ENCODE results near the gene AKAP6. TPM values are rescaled to one million over a fixed set of nuclear protein-coding genes. Genes with fewer than 3 reads are reported as not detected.

The AKAP6 gene
- total and polyA plus RNA-seq, 10 of the 15 experiments (the other 5 are each of a cell fraction or from before 2014, with no cell fraction given): 0.35 to 5.9 (median 2.2) TPM

DNA sequence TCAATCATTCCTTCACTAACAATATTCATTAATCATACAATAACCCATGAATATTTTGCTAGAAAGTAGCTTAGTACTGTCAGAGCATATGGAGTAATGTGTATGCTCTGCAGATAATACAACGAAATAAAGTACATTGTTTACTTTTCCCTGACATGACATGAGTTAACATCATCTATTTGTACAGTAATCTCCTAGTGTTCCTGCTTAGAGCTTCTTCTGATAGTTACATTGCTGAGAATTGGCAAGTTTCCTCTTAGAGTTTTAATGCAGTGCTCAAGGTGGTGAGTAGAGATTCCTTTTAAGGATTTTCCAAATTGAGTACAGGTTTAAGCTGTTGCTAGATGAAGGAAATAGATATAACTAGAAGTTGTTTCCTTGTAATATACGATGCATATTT lies 445.1 kb downstream of the AKAP6 start:
- TF ChIP-seq, protein P1, sequence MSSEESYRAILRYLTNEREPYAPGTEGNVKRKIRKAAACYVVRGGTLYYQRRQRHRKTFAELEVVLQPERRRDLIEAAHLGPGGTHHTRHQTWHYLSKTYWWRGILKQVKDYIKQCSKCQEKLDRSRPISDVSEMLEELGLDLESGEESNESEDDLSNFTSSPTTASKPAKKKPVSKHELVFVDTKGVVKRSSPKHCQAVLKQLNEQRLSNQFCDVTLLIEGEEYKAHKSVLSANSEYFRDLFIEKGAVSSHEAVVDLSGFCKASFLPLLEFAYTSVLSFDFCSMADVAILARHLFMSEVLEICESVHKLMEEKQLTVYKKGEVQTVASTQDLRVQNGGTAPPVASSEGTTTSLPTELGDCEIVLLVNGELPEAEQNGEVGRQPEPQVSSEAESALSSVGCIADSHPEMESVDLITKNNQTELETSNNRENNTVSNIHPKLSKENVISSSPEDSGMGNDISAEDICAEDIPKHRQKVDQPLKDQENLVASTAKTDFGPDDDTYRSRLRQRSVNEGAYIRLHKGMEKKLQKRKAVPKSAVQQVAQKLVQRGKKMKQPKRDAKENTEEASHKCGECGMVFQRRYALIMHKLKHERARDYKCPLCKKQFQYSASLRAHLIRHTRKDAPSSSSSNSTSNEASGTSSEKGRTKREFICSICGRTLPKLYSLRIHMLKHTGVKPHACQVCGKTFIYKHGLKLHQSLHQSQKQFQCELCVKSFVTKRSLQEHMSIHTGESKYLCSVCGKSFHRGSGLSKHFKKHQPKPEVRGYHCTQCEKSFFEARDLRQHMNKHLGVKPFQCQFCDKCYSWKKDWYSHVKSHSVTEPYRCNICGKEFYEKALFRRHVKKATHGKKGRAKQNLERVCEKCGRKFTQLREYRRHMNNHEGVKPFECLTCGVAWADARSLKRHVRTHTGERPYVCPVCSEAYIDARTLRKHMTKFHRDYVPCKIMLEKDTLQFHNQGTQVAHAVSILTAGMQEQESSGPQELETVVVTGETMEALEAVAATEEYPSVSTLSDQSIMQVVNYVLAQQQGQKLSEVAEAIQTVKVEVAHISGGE (CRISPR knock-in tag; IDR thresholded peaks at IDR 0.05): no peak
- TF ChIP-seq ZBED1 (IDR thresholded peaks at IDR 0.05; ENCODE audit: borderline replicate concordance) (no peak), CEBPB (IDR thresholded peaks at IDR 0.05; ENCODE audit: borderline replicate concordance in 1 of 2, low read depth in 2 of 2, low read length in 2 of 2) (no peak), SUPT20H (IDR thresholded peaks at IDR 0.05; ENCODE audit: borderline replicate concordance, control insufficient read depth, low read depth, low read length) (no peak), TAF1 (IDR thresholded peaks at IDR 0.05; ENCODE audit: borderline replicate concordance, low read depth, low read length) (no peak), SMARCA5 (IDR thresholded peaks at IDR 0.05) (no peak), SRF (IDR thresholded peaks at IDR 0.05; ENCODE audit: low read depth in 2 of 2, low read length in 2 of 2) (no peak), YBX1 (IDR thresholded peaks at IDR 0.05) (no peak), NRF1 (conservative IDR thresholded peaks at IDR 0.05; ENCODE audit: low read depth, low read length) (no peak), PAX8 (IDR thresholded peaks at IDR 0.05) (no peak), BMI1 (IDR thresholded peaks at IDR 0.05; ENCODE audit: borderline replicate concordance) (no peak)
- TF ChIP-seq, protein P2, sequence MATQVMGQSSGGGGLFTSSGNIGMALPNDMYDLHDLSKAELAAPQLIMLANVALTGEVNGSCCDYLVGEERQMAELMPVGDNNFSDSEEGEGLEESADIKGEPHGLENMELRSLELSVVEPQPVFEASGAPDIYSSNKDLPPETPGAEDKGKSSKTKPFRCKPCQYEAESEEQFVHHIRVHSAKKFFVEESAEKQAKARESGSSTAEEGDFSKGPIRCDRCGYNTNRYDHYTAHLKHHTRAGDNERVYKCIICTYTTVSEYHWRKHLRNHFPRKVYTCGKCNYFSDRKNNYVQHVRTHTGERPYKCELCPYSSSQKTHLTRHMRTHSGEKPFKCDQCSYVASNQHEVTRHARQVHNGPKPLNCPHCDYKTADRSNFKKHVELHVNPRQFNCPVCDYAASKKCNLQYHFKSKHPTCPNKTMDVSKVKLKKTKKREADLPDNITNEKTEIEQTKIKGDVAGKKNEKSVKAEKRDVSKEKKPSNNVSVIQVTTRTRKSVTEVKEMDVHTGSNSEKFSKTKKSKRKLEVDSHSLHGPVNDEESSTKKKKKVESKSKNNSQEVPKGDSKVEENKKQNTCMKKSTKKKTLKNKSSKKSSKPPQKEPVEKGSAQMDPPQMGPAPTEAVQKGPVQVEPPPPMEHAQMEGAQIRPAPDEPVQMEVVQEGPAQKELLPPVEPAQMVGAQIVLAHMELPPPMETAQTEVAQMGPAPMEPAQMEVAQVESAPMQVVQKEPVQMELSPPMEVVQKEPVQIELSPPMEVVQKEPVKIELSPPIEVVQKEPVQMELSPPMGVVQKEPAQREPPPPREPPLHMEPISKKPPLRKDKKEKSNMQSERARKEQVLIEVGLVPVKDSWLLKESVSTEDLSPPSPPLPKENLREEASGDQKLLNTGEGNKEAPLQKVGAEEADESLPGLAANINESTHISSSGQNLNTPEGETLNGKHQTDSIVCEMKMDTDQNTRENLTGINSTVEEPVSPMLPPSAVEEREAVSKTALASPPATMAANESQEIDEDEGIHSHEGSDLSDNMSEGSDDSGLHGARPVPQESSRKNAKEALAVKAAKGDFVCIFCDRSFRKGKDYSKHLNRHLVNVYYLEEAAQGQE (IDR thresholded peaks at IDR 0.05; ENCODE audit: low read depth, low read length): no peak
- TF ChIP-seq, protein P3, sequence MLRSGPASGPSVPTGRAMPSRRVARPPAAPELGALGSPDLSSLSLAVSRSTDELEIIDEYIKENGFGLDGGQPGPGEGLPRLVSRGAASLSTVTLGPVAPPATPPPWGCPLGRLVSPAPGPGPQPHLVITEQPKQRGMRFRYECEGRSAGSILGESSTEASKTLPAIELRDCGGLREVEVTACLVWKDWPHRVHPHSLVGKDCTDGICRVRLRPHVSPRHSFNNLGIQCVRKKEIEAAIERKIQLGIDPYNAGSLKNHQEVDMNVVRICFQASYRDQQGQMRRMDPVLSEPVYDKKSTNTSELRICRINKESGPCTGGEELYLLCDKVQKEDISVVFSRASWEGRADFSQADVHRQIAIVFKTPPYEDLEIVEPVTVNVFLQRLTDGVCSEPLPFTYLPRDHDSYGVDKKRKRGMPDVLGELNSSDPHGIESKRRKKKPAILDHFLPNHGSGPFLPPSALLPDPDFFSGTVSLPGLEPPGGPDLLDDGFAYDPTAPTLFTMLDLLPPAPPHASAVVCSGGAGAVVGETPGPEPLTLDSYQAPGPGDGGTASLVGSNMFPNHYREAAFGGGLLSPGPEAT (IDR thresholded peaks at IDR 0.05; ENCODE audit: low read depth): no peak
- Histone ChIP-seq H3K9me3 (replicated peaks; ENCODE audit: control insufficient read depth, insufficient read depth, low read length) (no peaks in the 10 kb centered on the region), H3K27ac (ENCODE audit: control insufficient read depth, insufficient read depth) (no peak overlapping the region), H2AFZ (ENCODE audit: control insufficient read depth, low read depth, low read length) (no peak overlapping the region), H3K36me3 (ENCODE audit: control insufficient read depth in 2 of 2, insufficient read depth in 2 of 2, low read length in 1 of 2) (no peaks in the 10 kb centered on the region), H3K4me2 (ENCODE audit: control insufficient read depth, insufficient read depth) (no peak overlapping the region), H3K9ac (ENCODE audit: control insufficient read depth, insufficient read depth, low read length) (no peak overlapping the region), H3K4me3 (no peak overlapping the region), H3K4me1 (ENCODE audit: control insufficient read depth, insufficient read depth, low read length) (no peaks in the 10 kb centered on the region), H4K20me1 (ENCODE audit: control insufficient read depth, insufficient read depth) (no peaks in the 10 kb centered on the region), H3K79me2 (ENCODE audit: control insufficient read depth, insufficient read depth, low read length) (no peaks in the 10 kb centered on the region), H3K27me3 (replicated peaks in 1 of 2; ENCODE audit: control insufficient read depth in 2 of 2, insufficient read depth in 2 of 2, low read length in 1 of 2) (no peaks in the 10 kb centered on the region)
- ChIA-PET CTCF (no interaction called here), RAD21 (ENCODE audit: unreplicated experiment) (no interaction called here), SMC1A (ENCODE audit: uncharacterized antibody, unreplicated experiment) (no interaction called here), POLR2A (no interaction called here)
- ATAC-seq: no peak
- intact Hi-C loops (cut with micrococcal nuclease; ENCODE audit: unreplicated experiment) (no loop called here), in situ Hi-C loops (cut with MboI) (no loop called here)
- no peak for FAIRE-seq
- 0% methylated on average over 2 of the region's 2 CpGs for WGBS (ENCODE audit: insufficient coverage, insufficient replicate concordance, low lambda C conversion rate, missing lambda C conversion rate)
- no peak for DNase-seq (ENCODE audit: low read depth, low spot score)
- BruUV-seq (replicated peaks): no TSS peak
